ENCODE measurements around the gene RPTOR.

The RPTOR gene

GRCh38 chr17:80650751-80651518 is 106.3 kb downstream of the RPTOR start:
- H3K4me2 ChIP-seq (ENCODE audit: low read length), result no peak overlapping the region
- H3K27me3 ChIP-seq (ENCODE audit: low read depth, low read length), result no peaks in the 10 kb centered on the region
- no peaks in the 10 kb centered on the region for H3K9me3 ChIP-seq (ENCODE audit: insufficient read depth, low read length)
- H3K36me3 ChIP-seq (replicated peaks; ENCODE audit: low read depth, low read length), result no peaks in the 10 kb centered on the region
- no peak overlapping the region for H3K9ac ChIP-seq (ENCODE audit: low read length)
- no peak overlapping the region for H3K27ac ChIP-seq (ENCODE audit: low read length)
- peaks cover 30% of the 10 kb centered on the region for H4K20me1 ChIP-seq (ENCODE audit: insufficient read depth, low read length)
- peaks cover 58% of the 10 kb centered on the region for H3K79me2 ChIP-seq (ENCODE audit: low read length)
- no peak overlapping the region for H2AFZ ChIP-seq (ENCODE audit: low read depth, low read length)
- no peaks in the 10 kb centered on the region; the same call in 1 of the 2 replicates for H3K4me1 ChIP-seq (ENCODE audit: low read length)
- TF ChIP-seq EZH2phosphoT487 (IDR thresholded peaks at IDR 0.05; ENCODE audit: low read depth), result no peak
- no peak for TF ChIP-seq CTCF (IDR thresholded peaks at IDR 0.05; ENCODE audit: low read depth, low read length)
- H3K4me3 ChIP-seq (ENCODE audit: low read length), result no peak overlapping the region

GRCh38 chr17:80652756-80653330 is 108.2 kb downstream of the RPTOR start:
- no peak overlapping the region for H3K4me3 ChIP-seq (ENCODE audit: low read length)
- H3K79me2 ChIP-seq (ENCODE audit: low read length), result peaks cover 70% of the 10 kb centered on the region
- H3K9ac ChIP-seq (ENCODE audit: low read length), result no peak overlapping the region
- peaks cover 3% of the 10 kb centered on the region for H3K36me3 ChIP-seq (replicated peaks; ENCODE audit: low read depth, low read length)
- H2AFZ ChIP-seq (ENCODE audit: low read depth, low read length), result no peak overlapping the region
- H3K4me1 ChIP-seq (ENCODE audit: low read length), result peaks cover 12% of the 10 kb centered on the region
- no peaks in the 10 kb centered on the region for H3K27me3 ChIP-seq (ENCODE audit: low read depth, low read length)
- peaks cover 27% of the 10 kb centered on the region for H4K20me1 ChIP-seq (ENCODE audit: insufficient read depth, low read length)
- H3K4me2 ChIP-seq (ENCODE audit: low read length), result no peak overlapping the region
- no peak overlapping the region for H3K27ac ChIP-seq (ENCODE audit: low read length)
- peaks cover 6% of the 10 kb centered on the region; the same call in 1 of the 2 replicates for H3K9me3 ChIP-seq (ENCODE audit: insufficient read depth, low read length)
- TF ChIP-seq CTCF (IDR thresholded peaks at IDR 0.05; ENCODE audit: low read depth, low read length) (no peak), EZH2phosphoT487 (IDR thresholded peaks at IDR 0.05; ENCODE audit: low read depth) (no peak)

GRCh38 chr17:80653856-80654255 is 109.2 kb downstream of the RPTOR start:
- Histone ChIP-seq H3K9me3 (ENCODE audit: insufficient read depth, low read length) (peaks cover 6% of the 10 kb centered on the region; the same call in 1 of the 2 replicates), H3K9ac (ENCODE audit: low read length) (no peak overlapping the region), H3K4me1 (ENCODE audit: low read length) (peaks cover 12% of the 10 kb centered on the region), H3K4me2 (ENCODE audit: low read length) (no peak overlapping the region), H3K27me3 (ENCODE audit: low read depth, low read length) (no peaks in the 10 kb centered on the region), H4K20me1 (ENCODE audit: insufficient read depth, low read length) (peaks cover 18% of the 10 kb centered on the region), H3K27ac (ENCODE audit: low read length) (no peak overlapping the region), H3K4me3 (ENCODE audit: low read length) (no peak overlapping the region), H2AFZ (ENCODE audit: low read depth, low read length) (no peak overlapping the region), H3K36me3 (replicated peaks; ENCODE audit: low read depth, low read length) (peaks cover 3% of the 10 kb centered on the region), H3K79me2 (ENCODE audit: low read length) (peaks cover 69% of the 10 kb centered on the region)
- TF ChIP-seq CTCF (IDR thresholded peaks at IDR 0.05; ENCODE audit: low read depth, low read length) (no peak), EZH2phosphoT487 (IDR thresholded peaks at IDR 0.05; ENCODE audit: low read depth) (no peak)

- Histone ChIP-seq H3K79me2 (ENCODE audit: low read length) (peaks cover 60% of the 10 kb centered on the region), H3K9ac (ENCODE audit: low read length) (no peak overlapping the region), H3K4me3 (ENCODE audit: low read length) (no peak overlapping the region), H4K20me1 (ENCODE audit: insufficient read depth, low read length) (peaks cover 6% of the 10 kb centered on the region; the same call in 1 of the 2 replicates), H3K27ac (ENCODE audit: low read length) (no peak overlapping the region), H3K9me3 (ENCODE audit: insufficient read depth, low read length) (peaks cover 6% of the 10 kb centered on the region; the same call in 1 of the 2 replicates), H2AFZ (ENCODE audit: low read depth, low read length) (no peak overlapping the region), H3K4me2 (ENCODE audit: low read length) (no peak overlapping the region), H3K27me3 (ENCODE audit: low read depth, low read length) (no peaks in the 10 kb centered on the region), H3K36me3 (replicated peaks; ENCODE audit: low read depth, low read length) (peaks cover 3% of the 10 kb centered on the region), H3K4me1 (ENCODE audit: low read length) (peaks cover 12% of the 10 kb centered on the region)
- no peak for TF ChIP-seq EZH2phosphoT487 (IDR thresholded peaks at IDR 0.05; ENCODE audit: low read depth)
- no peak for TF ChIP-seq CTCF (IDR thresholded peaks at IDR 0.05; ENCODE audit: low read depth, low read length)
These were observed 111.0 kb downstream of the RPTOR start for GRCh38 chr17:80655608-80656007.
